ENCODE measurements around the gene NUDT2.

NUDT2 gene

GRCh38 chr9:34392511-34392910, 63.1 kb downstream of the NUDT2 start:
- no peak for DNase-seq

Measured in HCEC 1CT (cell line).